ENCODE measurements around the gene ALG1.
"Not testable (repeated sequence)": the region's sequence is repeated elsewhere in the genome, so short reads cannot be mapped to it uniquely, and the experiment has no call there.

ALG1 gene

DNA sequence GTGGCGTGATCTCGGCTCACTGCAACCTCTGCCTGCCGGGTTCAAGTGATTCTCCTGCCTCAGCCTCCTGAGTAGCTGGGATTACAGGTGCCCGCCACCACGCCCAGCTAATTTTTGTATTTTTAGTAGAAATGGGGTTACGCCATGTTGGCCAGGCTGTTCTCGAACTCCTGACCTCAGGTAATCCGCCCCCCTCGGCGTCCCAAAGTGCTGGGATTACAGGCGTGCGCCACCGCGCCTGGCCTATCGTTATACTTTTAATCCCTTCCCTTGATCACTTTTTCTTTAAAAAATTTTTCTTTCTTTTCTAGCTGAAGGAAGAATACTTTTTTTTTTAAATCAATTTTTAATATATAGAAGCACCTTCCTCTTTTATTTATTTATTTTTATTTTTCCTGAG lies 2.1 kb downstream of the ALG1 start:
- H3K36me3 ChIP-seq (ENCODE audit: insufficient read depth, low read length); H3K27ac ChIP-seq (ENCODE audit: low read depth, low read length); H3K27me3 ChIP-seq (ENCODE audit: insufficient read depth, low read length); H2AFZ ChIP-seq (ENCODE audit: low read length, unreplicated experiment); H3K4me3 ChIP-seq (ENCODE audit: low read depth, low read length): not testable (repeated sequence)
- Histone ChIP-seq H3K79me2 (ENCODE audit: control insufficient read depth, insufficient read depth, low read length, unreplicated experiment) (peaks cover 16% of the 10 kb centered on the region), H3K4me1 (ENCODE audit: control insufficient read depth, insufficient read depth, low read length, unreplicated experiment) (peaks cover 18% of the 10 kb centered on the region)

DNA sequence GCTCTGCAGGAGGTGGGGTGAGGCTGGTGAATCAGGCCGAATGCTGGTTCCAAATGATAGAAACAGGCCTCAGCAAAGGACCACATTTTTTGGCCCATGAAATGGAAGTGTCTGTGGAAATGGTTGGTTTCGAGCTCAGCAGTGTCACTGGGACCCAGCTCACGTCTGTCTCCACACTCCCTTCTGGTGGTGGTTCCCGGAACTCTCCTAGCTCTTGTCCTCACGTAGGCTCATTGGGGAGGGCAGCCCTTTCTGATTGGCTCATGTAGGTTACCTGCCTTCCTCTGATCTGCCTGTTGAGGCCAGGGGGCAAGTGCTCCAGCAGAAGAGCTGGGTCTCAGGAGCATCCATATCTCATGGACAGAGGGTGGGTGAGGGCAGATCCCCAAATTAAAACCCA lies 4.0 kb downstream of the ALG1 start:
- no peaks in the 10 kb centered on the region for H3K27me3 ChIP-seq (ENCODE audit: insufficient read depth, low read length)
- no peak overlapping the region for H2AFZ ChIP-seq (ENCODE audit: low read length, unreplicated experiment)
- H3K27ac ChIP-seq (ENCODE audit: low read depth, low read length), result no peak overlapping the region
- H3K4me3 ChIP-seq (ENCODE audit: low read depth, low read length), result no peak overlapping the region
- peaks cover 4% of the 10 kb centered on the region; the same call in 1 of the 2 replicates for H3K36me3 ChIP-seq (ENCODE audit: insufficient read depth, low read length)
- H3K4me1 ChIP-seq (ENCODE audit: control insufficient read depth, insufficient read depth, low read length, unreplicated experiment), result peaks cover 18% of the 10 kb centered on the region
- H3K79me2 ChIP-seq (ENCODE audit: control insufficient read depth, insufficient read depth, low read length, unreplicated experiment), result peaks cover 16% of the 10 kb centered on the region

DNA sequence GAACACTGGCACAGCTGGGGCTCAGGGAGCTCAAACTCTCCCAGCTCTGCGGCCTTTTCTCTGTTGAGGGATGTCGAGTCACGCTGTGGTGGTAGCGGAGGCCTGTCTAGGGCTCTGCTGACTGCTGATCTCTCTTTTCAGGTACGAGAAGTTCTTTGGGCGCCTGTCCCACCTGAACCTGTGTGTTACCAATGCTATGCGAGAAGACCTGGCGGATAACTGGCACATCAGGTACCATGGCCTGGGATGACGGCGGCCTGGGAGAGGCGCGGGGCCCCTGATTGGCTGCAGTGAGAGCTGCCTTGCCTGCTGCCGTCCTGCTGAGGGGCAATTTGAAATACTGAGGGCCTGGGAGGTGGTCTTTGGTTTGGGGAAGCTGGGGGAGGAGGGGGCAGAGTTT lies 5.7 kb downstream of the ALG1 start:
- Histone ChIP-seq H3K79me2 (ENCODE audit: control insufficient read depth, insufficient read depth, low read length, unreplicated experiment) (peaks cover 14% of the 10 kb centered on the region), H3K4me1 (ENCODE audit: control insufficient read depth, insufficient read depth, low read length, unreplicated experiment) (peaks cover 13% of the 10 kb centered on the region), H3K27me3 (ENCODE audit: insufficient read depth, low read length) (no peaks in the 10 kb centered on the region), H3K36me3 (ENCODE audit: insufficient read depth, low read length) (peaks cover 4% of the 10 kb centered on the region; the same call in 1 of the 2 replicates), H3K4me3 (ENCODE audit: low read depth, low read length) (no peak overlapping the region), H3K27ac (ENCODE audit: low read depth, low read length) (no peak overlapping the region), H2AFZ (ENCODE audit: low read length, unreplicated experiment) (no peak overlapping the region)

DNA sequence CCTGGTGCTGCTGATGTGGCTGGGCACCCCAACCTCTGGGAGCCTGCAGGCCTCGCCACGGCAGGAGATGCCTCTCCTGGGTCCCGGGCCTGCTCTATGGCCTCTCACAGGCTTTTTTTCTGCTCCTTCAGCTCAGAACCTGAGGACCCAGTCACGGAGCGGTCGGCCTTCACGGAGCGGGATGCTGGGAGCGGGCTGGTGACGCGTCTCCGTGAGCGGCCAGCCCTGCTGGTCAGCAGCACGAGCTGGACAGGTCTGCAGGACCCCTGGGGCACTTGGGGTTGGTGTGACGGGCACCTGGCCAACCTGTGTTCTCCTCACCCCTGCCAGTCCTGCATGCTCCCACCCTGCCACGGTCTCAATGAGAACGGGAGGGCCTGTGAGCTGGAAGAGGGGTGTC lies 7.0 kb downstream of the ALG1 start:
- H3K27me3 ChIP-seq (ENCODE audit: insufficient read depth, low read length), result no peaks in the 10 kb centered on the region
- H3K4me3 ChIP-seq (ENCODE audit: low read depth, low read length), result no peak overlapping the region
- peaks cover 1% of the 10 kb centered on the region for H3K79me2 ChIP-seq (ENCODE audit: control insufficient read depth, insufficient read depth, low read length, unreplicated experiment)
- no peak overlapping the region for H2AFZ ChIP-seq (ENCODE audit: low read length, unreplicated experiment)
- H3K27ac ChIP-seq (ENCODE audit: low read depth, low read length), result no peak overlapping the region; the same call in 1 of the 2 replicates
- peaks cover 4% of the 10 kb centered on the region; the same call in 1 of the 2 replicates for H3K36me3 ChIP-seq (ENCODE audit: insufficient read depth, low read length)
- no peaks in the 10 kb centered on the region for H3K4me1 ChIP-seq (ENCODE audit: control insufficient read depth, insufficient read depth, low read length, unreplicated experiment)

- not testable (repeated sequence) for H3K4me1 ChIP-seq (ENCODE audit: control insufficient read depth, insufficient read depth, low read length, unreplicated experiment); H3K36me3 ChIP-seq (ENCODE audit: insufficient read depth, low read length); H2AFZ ChIP-seq (ENCODE audit: low read length, unreplicated experiment); H3K79me2 ChIP-seq (ENCODE audit: control insufficient read depth, insufficient read depth, low read length, unreplicated experiment); H3K27ac ChIP-seq (ENCODE audit: low read depth, low read length); H3K4me3 ChIP-seq (ENCODE audit: low read depth, low read length); H3K27me3 ChIP-seq (ENCODE audit: insufficient read depth, low read length)
Observed at GRCh38 chr16:5080461-5080860, 8.8 kb downstream of the ALG1 start.

- H3K27me3 ChIP-seq (ENCODE audit: insufficient read depth, low read length); H3K36me3 ChIP-seq (ENCODE audit: insufficient read depth, low read length); H3K4me1 ChIP-seq (ENCODE audit: control insufficient read depth, insufficient read depth, low read length, unreplicated experiment); H3K79me2 ChIP-seq (ENCODE audit: control insufficient read depth, insufficient read depth, low read length, unreplicated experiment); H3K27ac ChIP-seq (ENCODE audit: low read depth, low read length); H2AFZ ChIP-seq (ENCODE audit: low read length, unreplicated experiment); H3K4me3 ChIP-seq (ENCODE audit: low read depth, low read length): not testable (repeated sequence)
Observed at GRCh38 chr16:5080996-5081395, 9.4 kb downstream of the ALG1 start.

GRCh38 chr16:5083646-5084045 lies 12.0 kb downstream of the ALG1 start:
- H3K4me1 ChIP-seq (ENCODE audit: control insufficient read depth, insufficient read depth, low read length, unreplicated experiment); H3K27ac ChIP-seq (ENCODE audit: low read depth, low read length); H3K79me2 ChIP-seq (ENCODE audit: control insufficient read depth, insufficient read depth, low read length, unreplicated experiment); H3K4me3 ChIP-seq (ENCODE audit: low read depth, low read length); H3K36me3 ChIP-seq (ENCODE audit: insufficient read depth, low read length); H3K27me3 ChIP-seq (ENCODE audit: insufficient read depth, low read length); H2AFZ ChIP-seq (ENCODE audit: low read length, unreplicated experiment): not testable (repeated sequence)

- H2AFZ ChIP-seq (ENCODE audit: low read length, unreplicated experiment); H3K79me2 ChIP-seq (ENCODE audit: control insufficient read depth, insufficient read depth, low read length, unreplicated experiment); H3K4me1 ChIP-seq (ENCODE audit: control insufficient read depth, insufficient read depth, low read length, unreplicated experiment); H3K27ac ChIP-seq (ENCODE audit: low read depth, low read length); H3K27me3 ChIP-seq (ENCODE audit: insufficient read depth, low read length); H3K4me3 ChIP-seq (ENCODE audit: low read depth, low read length); H3K36me3 ChIP-seq (ENCODE audit: insufficient read depth, low read length): not testable (repeated sequence)
Observed at GRCh38 chr16:5084099-5084731, 12.6 kb downstream of the ALG1 start.

- not testable (repeated sequence) for H3K4me1 ChIP-seq (ENCODE audit: control insufficient read depth, insufficient read depth, low read length, unreplicated experiment); H3K36me3 ChIP-seq (ENCODE audit: insufficient read depth, low read length); H3K27me3 ChIP-seq (ENCODE audit: insufficient read depth, low read length); H3K79me2 ChIP-seq (ENCODE audit: control insufficient read depth, insufficient read depth, low read length, unreplicated experiment); H3K27ac ChIP-seq (ENCODE audit: low read depth, low read length); H3K4me3 ChIP-seq (ENCODE audit: low read depth, low read length); H2AFZ ChIP-seq (ENCODE audit: low read length, unreplicated experiment)
Observed at GRCh38 chr16:5084802-5085201, 13.2 kb downstream of the ALG1 start.

- not testable (repeated sequence) for H3K36me3 ChIP-seq (ENCODE audit: insufficient read depth, low read length)
Observed at GRCh38 chr16:5085716-5086115, 14.1 kb downstream of the ALG1 start.

GRCh38 chr16:5088086-5088790 lies 16.6 kb downstream of the ALG1 start:
- not testable (repeated sequence) for H3K79me2 ChIP-seq (ENCODE audit: control insufficient read depth, insufficient read depth, low read length, unreplicated experiment); H3K27me3 ChIP-seq (ENCODE audit: insufficient read depth, low read length); H3K27ac ChIP-seq (ENCODE audit: low read depth, low read length); H3K4me3 ChIP-seq (ENCODE audit: low read depth, low read length); H3K36me3 ChIP-seq (ENCODE audit: insufficient read depth, low read length); H2AFZ ChIP-seq (ENCODE audit: low read length, unreplicated experiment); H3K4me1 ChIP-seq (ENCODE audit: control insufficient read depth, insufficient read depth, low read length, unreplicated experiment)

More at GRCh38 chr16:5085716-5086115, 14.1 kb downstream of the ALG1 start:
- not testable (repeated sequence) for H3K79me2 ChIP-seq (ENCODE audit: control insufficient read depth, insufficient read depth, low read length, unreplicated experiment); H3K27ac ChIP-seq (ENCODE audit: low read depth, low read length); H3K27me3 ChIP-seq (ENCODE audit: insufficient read depth, low read length); H3K4me3 ChIP-seq (ENCODE audit: low read depth, low read length); H3K4me1 ChIP-seq (ENCODE audit: control insufficient read depth, insufficient read depth, low read length, unreplicated experiment); H2AFZ ChIP-seq (ENCODE audit: low read length, unreplicated experiment)
